ENCODE results near the gene ATF7. TPM values are rescaled to one million over a fixed set of nuclear protein-coding genes. Genes with fewer than 3 reads are reported as not detected.
"Not testable (repeated sequence)": the region's sequence is repeated elsewhere in the genome, so short reads cannot be mapped to it uniquely, and the experiment has no call there.

Gene ATF7
- total RNA-seq, 1 donor from 2014 or later, result 30.6 TPM

DNA sequence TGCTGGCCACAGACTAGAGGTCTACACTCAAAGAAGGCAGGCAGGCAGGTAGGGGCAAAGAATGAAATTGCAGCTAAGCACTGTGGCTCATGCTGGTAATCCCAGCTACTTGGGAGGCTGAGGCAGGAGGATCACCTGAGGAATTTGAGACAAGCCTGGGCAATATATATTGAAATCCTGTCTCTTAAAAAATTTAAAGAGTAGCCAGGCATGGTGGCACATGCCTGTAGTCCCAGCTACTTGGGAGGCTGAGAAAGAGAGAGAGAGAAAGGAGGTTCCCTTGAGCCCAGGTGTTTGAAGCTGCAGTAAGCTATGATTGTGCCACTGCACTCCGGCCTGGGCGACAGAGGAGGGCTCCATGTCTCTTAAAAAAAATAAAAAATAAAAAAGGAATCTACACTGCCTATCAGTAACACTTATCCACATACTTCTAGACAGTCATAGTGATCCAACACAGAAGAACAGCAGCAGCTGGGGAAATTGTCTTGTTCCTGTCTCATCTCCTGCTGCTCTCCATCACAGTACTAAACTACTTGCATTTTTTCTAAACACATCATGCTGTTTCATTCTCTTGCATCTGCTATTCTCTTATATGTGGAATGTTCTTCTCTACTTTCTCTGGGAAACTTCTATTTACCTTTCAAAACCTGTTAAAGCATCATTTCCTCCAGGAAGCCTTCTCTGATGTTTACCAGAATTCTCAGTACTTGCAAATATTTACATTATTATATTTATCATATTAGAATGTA lies 57.2 kb downstream of the ATF7 start:
- intact Hi-C loops (cut with micrococcal nuclease), result no loop called here

DNA sequence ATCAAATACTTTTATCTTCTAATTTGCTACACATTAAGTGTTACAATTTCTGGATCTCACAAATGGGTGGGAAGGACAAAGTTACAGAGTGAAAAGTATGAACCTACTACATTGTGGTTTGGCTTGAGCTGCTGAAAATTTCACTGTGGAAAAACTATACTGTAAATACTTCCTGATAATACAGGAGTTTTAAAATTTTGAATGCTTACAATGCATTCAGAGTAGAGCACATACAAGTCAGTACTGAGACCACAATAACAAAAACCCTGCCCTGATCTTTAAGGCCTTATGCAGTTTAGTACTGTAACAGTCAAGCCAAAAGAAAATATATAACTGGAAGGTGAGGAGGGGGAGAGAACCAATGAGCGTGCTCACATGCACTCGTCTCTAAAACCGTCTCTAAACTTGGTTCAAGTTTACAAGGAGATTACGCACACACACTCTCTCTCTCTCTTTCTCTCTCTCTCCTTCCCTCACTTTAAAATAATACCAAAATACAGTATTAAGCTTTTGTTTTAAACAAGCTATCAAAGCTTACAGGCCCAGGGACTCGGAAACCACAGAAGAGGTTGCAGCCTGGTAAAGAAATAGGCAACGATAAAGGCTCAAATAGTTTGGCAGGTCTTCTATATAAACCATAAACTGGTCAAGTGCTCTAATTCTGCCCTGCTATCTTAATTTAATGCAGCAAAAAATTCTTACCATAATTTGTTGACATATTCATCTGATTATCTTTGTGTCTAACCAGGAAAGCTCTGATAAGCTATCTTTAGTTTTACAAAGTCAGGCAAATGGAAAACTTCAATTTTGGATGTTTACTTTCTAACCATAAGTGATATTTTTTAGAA lies 58.0 kb downstream of the ATF7 start:
- intact Hi-C loops (cut with micrococcal nuclease), result no loop called here

DNA sequence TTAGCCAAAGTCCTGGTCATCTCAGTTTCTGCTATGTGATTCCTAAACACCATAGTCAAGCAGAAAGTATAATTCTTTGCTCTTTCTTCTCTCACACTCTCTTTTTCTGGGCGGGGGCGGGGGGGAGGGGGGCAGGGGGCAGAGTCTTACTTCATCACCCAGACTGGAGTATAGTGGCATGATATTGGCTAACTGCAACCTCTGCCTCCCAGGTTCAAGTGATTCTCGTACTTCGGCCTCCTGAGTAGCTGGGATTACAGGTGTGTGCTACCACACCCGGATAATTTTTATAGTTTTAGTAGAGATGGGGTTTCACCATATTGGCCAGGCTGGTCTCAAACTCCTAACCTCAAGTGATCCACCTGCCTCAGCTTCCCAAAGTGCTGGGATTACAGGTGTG lies 60.8 kb downstream of the ATF7 start:
- intact Hi-C loops (cut with micrococcal nuclease), result not testable (repeated sequence)

DNA sequence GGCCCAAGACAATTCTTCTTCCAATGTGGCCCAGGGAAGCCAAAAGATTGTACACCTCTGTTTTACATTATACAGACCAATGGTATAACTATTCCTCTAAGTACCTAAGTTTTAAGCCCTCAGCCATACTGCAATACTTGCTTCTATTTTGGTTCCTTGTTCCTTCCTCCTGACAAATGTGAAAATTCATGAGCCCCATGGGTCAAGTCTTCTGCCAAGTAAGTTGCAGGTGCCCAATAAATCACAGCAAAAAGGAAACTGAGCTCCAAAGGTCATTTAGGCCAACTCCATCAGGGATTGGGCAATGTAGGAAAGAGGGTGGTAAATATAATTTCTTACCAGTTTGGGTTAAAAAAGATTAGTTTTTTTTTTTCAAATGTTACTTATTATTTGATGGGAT lies 61.2 kb downstream of the ATF7 start:
- intact Hi-C loops (cut with micrococcal nuclease), result no loop called here

- intact Hi-C loops (cut with micrococcal nuclease), result no loop called here
Observed at GRCh38 chr12:53564278-53564677, 61.9 kb downstream of the ATF7 start.

- intact Hi-C loops (cut with micrococcal nuclease), result no loop called here
Observed at GRCh38 chr12:53563452-53564028, 62.6 kb downstream of the ATF7 start.

- intact Hi-C loops (cut with micrococcal nuclease), result no loop called here
Observed at GRCh38 chr12:53561590-53561953, 64.6 kb downstream of the ATF7 start.

GRCh38 chr12:53560912-53561589 lies 65.1 kb downstream of the ATF7 start:
- intact Hi-C loops (cut with micrococcal nuclease), result no loop called here

DNA sequence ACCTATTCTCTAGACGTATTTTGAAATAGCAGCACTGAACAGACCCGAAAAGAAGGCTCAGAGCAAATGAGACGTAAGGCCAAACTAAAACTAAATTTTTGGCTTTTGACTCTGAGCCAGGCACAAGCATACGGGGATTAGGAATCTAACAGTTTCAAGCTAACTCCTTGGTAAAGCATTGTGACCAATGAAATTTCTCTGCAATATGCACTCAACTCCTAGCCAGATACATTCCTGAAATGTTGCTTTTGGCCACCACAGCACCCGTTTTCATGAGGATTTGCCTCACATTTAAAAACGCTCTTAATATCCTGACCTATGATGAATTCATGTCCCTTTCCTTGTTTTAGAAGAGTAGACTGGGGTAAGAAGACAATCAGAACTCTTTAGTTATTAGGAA lies 65.8 kb downstream of the ATF7 start:
- intact Hi-C loops (cut with micrococcal nuclease), result no loop called here

DNA sequence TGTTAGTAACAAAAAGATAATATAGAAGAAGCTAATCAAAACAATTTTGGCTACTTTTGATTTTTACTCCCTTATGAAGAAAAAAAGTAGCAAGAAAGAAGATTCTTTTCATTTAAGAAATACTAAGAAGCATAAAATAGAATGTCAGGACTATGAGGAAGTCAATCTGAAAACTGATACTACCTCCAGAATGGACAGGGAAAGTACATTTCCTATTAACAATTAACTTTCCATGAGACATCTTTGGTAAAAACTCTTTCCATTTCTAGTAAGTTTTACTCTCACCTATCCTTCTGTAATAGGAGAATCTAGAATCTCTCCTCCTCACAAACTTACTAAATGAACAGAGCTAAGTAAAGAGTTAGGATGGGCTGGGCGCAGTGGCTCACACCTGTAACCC lies 67.6 kb downstream of the ATF7 start:
- intact Hi-C loops (cut with micrococcal nuclease), result no loop called here

GRCh38 chr12:53552361-53553327 lies 73.5 kb downstream of the ATF7 start:
- intact Hi-C loops (cut with micrococcal nuclease), result no loop called here

GRCh38 chr12:53551889-53552291 lies 74.3 kb downstream of the ATF7 start:
- intact Hi-C loops (cut with micrococcal nuclease), result no loop called here

- intact Hi-C loops (cut with micrococcal nuclease), result no loop called here
Observed at GRCh38 chr12:53550595-53550994, 75.6 kb downstream of the ATF7 start.

DNA sequence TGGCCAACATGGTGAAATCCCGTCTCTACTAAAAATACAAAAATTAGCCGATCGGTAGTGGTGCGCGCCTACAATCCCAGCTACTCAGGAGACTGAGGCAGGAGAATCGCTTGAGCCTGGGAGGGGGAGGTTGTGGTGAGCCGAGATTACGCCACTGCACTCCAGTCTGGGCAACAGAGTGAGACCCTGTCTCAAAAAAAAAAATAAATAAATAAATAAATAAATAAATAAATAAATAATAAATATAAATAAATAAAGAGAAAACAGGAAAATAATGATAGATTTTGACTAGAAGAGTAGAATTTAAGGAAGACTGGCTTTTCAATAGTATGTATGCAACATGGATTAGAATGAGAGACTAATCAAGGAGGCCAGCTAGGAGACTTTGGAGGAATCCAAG lies 76.1 kb downstream of the ATF7 start:
- intact Hi-C loops (cut with micrococcal nuclease), result not testable (repeated sequence)

- intact Hi-C loops (cut with micrococcal nuclease), result not testable (repeated sequence)
Observed at GRCh38 chr12:53548354-53548753, 77.8 kb downstream of the ATF7 start.

DNA sequence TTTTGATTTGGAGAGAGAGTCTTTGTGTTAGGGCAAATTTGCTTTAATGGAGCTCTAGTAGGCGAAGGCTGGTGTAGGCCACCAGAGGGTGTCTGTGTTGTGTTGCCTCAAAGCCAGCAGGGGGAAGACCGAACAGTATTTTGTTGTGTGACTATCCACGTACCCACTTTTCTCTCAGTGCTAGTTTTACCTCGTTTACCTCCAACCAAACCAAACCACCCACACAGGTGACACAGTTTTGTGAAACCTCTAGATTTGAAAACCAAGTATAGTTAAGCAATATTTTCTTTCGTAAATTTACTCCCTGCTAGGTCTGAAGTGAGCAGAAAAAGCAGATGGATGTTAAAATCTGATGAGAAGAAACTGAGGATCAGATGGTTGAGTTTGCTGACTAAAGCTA lies 82.6 kb downstream of the ATF7 start:
- intact Hi-C loops (cut with micrococcal nuclease), result loop anchor here (1.0 kb wide), 3 partner anchors 83 to 200 kb away; partner anchors contain the start of genes ATF7 and ATP5MC2

DNA sequence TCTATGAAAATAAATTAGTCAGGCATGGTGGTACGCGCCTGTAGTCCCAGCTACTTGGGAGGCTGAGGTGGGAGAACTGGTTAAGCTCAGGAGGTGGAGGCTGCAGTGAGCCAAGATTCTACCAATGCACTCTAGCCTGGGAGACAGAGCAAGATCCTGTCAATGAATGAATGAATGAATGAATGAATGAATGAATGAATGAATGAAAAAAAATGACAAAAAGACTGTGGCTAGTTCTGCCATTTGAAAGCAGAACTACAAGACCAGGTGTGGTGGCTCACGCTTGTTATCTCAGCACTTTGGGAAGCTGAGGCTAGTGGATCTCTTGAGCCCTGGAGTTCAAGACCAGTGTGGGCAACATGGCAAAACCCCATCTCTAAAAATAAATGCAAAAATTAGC lies 86.7 kb downstream of the ATF7 start:
- intact Hi-C loops (cut with micrococcal nuclease), result no loop called here

DNA sequence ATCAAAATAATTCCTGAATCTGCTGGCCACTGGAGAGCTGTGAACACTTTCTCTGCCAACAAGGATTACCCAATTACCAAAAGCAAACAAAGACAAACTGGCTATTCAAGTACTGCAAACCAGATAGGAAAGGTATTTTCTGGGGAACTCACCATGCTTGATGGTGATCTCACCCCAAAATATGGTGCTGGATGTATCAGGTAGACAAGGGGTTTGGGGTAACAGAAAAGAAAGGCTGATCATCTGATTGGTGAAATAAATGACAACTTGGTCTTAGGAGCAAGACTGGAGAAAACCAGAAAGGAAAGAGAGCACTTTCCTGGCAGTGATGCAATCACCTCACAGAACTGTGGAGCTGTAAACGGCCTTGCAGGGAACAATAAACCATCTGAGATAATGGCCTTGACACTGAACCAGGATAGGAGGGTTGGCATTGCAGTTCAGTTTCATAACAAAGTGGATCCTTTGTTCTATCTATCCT lies 87.9 kb downstream of the ATF7 start:
- intact Hi-C loops (cut with micrococcal nuclease), result no loop called here

GRCh38 chr12:53536962-53537361 lies 89.2 kb downstream of the ATF7 start:
- intact Hi-C loops (cut with micrococcal nuclease), result no loop called here

DNA sequence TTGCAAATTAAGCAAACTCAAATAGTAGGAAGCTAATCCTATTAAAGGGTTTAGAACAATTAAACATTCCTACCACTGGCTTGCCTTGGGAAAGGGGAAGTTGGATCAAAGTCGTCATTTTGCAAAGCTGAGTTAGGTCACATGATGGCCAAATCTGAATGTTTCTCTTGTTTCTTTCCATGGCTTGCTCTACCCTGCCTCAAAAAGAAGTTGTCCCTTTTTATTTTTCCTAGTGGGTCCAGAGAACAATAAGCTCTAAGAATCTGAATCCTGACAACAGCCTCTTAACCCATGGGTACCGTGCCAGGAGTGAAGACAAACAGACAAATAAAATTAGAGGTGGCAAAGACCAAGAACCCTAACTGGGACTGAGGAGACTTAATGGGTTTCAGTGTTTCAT lies 92.7 kb downstream of the ATF7 start:
- intact Hi-C loops (cut with micrococcal nuclease), result no loop called here

All from T-helper 1 cell treated with Interleukin-12 subunit alpha and Interleukin-12 subunit beta and Interleukin-4 antibody, amounts not matched to agents 30 ng/mL and 1 ng/mL, for 36 hours (primary cell).